ACHN (cell line): ENCODE results near the gene PHF10.
"Not testable (repeated sequence)": the region's sequence is repeated elsewhere in the genome, so short reads cannot be mapped to it uniquely, and the experiment has no call there.

ENCODE experiments used
- DNase-seq: peaks from one replicate; pipeline ENCODE4 v3.0.0-alpha.2; 2015
- in situ Hi-C: cut with HindIII; loops from 2 replicates; pipeline ENCODE4 v1.10.0; 2017; ENCODE audit warnings: low sequenced_read_pairs, low pct_ligation_motif_present, low pct_unique_long_range_greater_than_20kb

PHF10 gene

DNA sequence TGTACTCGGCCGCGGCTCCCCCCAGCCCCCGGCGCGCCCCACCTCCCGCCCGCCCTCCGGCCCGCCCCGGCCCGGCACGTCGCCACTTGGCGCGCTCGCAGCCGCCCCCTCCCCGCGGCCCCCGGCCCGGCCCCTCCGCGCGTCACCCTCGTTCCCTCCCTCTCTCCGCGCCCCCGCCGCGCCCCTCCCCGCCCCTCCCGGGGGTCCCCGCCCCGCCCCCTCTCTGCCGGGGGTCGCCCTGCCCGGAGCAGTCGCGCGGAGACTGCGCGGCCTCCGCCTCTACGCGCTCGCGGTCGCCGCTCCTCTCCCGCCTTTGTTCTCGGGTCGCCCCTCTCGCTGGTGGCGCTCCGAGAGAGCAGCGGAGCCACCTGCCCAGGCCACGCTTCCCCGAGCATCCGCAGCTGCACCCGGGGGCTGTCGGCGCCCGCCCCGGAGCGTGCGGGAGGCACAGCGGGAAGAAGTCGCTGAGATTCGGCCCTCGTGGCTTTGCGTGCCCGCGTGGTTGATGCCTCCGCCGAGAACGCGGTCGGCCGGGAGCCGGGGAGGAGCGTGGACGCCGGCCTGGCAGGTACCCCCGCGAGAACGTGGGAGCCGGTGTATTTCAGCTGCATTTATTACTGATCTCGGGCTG is at the start of gene PHF10:
Gene PHF10 (minus strand): TSS at position 7 of the 631 bp plus-strand sequence. CDS start 569 bp downstream, outside the sequence.
- DNase-seq: peak; percentile 48
- in situ Hi-C loops: no loop called here

DNA sequence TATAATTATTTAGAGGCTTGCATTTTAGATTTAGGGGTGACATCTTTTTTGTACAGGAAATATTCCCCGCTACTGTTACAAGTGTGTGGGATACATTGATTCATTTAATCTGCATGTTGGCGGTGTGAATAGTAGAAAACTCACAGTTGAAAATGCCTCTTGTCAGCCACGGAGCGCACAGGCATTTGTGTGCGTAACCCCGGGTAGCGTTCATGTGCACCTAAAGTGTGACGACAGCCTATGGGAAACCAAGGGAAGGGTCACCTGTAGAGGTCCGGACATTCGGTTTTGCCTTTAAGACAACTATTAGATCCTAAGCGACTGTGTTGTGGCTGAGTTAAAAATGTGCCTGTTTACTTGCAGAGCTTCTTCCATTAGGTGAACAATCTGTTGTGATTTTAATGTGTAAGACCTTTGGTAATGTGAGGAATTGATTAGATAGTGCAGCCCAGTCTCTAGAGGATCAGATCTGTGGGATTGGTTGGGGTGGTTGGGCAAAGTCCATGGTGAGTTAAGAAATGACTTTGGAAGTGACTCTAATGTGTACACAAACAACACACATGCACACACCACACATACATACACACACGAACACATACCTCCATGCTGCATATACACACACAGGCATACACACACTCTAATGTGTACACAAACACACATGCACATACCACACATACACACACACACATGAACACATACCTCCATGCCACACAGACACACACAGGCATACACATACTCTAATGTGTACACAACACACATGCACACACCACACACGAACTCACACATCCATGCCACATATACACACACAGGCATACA is 42.8 kb upstream of the PHF10 start:
- in situ Hi-C loops: no loop called here

DNA sequence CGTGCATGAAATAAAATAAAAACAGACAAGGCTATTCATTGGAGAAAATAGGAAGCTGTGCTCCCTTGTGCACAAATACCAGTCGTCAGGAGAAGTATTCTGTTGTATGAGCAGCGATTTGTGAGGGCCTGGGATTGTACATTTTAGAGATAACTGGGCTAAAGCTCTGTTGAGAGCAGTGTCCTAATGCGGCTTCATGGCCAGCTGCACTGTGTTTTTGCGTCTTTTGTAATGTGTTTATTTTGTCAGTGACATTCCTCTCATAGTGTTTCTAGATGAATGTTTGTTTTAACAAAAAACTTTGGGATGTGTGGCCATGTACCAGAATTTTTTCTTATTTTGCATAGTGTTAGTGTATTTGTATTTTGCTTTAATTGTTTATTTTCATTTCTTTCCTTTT is 41.9 kb upstream of the PHF10 start:
- DNase-seq: no peak
- in situ Hi-C loops: no loop called here

More for the DNA sequence above, 42.8 kb upstream of the PHF10 start:
- no peak for DNase-seq

DNA sequence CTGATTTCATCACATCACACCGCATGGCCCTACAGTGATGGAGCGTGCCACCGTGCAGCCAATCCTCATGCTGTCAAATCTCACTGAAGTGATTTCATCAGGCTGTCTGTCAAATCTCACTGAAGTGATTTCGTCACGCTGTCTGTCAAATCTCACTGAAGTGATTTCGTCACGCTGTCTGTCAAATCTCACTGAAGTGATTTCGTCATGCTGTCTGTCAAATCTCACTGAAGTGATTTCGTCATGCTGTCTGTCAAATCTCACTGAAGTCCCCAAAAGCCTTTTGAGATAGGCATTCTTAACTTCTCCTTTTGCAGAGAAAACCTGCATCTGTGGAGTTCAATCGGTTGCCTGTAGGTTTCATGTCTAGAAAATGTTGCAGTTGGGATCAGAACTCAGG is 41.5 kb upstream of the PHF10 start:
- DNase-seq, in situ Hi-C loops: not testable (repeated sequence)

DNA sequence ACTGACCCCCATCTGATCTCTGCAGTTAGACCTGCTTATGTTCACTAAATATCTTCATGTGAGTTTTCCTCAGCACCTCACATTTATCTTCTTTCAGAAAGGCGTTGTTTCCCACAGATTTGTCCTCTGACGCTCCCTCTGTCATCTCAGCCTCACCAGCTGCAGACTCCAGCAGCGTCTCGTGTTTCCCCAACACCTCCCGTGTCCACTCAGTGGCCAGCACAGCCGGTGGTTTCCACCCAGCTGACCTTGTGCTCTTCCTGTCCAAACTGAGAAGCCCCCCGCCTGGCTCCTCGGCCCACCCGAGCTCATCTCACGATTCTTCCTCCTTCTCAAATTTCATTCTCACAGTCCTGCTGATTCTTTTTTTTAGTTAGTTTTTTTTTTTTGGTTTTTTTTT is 39.6 kb upstream of the PHF10 start:
- in situ Hi-C loops: no loop called here
- DNase-seq: no peak

DNA sequence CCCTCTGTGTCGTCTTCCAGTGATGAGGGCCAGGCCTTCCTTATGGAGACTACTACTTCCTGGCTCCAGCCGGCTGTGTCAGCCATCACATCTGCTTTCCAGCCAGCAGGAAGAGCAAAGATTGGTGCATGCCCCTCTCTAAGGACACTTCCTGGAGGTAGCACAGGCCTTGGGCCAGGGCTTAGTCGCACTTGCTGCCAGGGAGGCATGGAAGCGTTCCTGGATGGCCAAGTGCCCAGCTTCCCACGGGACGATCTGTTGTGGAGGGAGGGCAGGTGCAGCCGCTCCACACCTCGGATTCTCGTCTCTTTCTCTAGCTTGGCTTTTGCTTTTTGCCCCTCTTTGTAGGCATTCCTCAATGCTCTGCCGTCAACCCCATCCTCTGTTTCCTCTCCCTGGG is 39.0 kb upstream of the PHF10 start:
- no peak for DNase-seq
- in situ Hi-C loops: no loop called here

DNA sequence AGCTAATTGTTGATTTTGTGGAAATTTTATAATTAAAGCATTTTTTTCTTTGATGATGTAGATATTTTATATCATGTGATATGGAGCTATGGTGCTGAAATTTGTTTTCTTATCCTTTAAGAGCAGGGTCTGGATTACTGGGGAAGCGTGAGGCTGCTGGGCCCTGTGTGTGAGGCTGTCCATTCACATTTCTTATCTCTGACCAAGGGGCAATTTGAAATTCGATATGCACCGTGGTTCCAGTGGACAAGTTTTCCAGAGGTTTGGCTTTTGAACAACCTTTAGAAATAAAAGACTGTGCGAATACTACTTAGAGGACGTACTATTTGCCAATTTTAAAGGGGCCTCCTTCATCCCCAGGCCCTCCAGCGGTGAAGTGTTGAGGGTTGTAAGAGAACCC is 30.9 kb upstream of the PHF10 start:
- in situ Hi-C loops: no loop called here
- DNase-seq: no peak

DNA sequence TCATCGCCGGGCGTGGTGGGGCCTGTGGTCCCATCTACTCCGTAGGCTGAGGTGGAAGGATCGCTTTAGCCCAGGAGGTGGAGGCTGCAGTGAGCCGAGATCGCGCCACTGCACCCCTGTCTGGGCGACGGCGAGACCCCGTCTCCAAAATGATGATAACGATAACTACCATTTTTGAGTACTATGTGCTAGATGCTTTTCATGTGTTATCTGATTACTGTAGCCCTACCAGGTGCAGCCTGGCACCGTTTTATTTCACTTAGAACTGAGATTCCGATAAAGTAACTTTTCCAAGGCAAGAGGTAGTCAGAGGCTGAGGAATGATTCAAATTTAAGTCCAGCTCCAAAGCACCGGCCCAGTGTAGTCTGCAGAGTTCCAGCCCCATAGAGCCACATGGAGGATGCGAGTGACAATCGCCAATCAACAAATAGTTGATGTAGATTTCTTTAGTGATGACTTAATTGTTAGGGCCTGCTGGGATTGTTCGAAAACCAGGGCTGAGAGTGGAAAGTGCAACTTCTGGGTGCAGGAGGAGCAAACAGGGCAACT is 27.8 kb upstream of the PHF10 start:
- in situ Hi-C loops: no loop called here

DNA sequence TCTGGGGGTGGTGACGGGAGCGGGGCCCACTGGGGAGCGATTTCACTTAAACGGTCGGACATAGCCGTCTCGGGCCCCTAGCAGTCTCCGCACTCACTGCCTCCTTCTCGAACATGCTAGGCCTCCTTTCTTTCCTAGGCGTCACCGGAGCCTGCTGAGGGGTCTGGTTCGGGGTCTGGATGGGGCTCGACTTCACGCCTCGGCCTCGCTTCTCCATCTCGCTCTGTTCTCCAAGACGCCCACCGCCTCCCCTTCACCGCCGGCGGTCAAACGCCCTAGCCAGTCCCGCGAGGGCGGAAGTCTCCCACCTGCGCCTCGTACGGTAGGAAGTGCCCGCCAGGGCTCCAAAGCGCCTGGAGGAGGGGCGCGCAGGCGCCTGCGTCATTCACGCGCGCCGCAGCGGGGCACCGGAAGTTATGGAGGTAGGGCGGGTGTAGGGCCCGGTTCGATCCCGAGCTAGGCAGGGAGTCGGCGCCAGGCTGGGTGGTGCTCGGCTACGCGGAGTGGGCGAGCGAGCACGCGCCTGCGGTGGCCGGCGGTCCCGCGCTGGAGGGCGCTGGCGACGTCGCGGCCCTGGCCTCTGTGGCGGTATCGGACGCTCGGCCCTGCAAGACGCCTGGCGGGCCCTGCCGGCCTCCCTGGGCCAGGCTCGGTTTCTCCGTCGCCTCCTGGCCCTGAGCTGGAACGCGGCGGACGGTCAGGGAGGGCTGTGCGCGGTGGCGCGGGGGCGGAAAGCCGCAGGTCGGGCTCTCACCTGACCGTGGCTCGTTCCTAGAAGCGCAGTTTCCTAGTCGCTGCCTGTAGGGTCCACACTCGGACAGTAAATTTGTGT is 27.2 kb upstream of the PHF10 start, which contains the start of the genes DYNLT2 and ERMARD:
Gene DYNLT2 (minus strand): TSS at position 331 of the 832 bp plus-strand sequence. CDS start 114 bp downstream, at position 217.
Gene ERMARD (plus strand): TSS at position 381 of the 832 bp plus-strand sequence. CDS start 36 bp downstream, at position 417.
- DNase-seq: peak; percentile 93
- in situ Hi-C loops: no loop called here

More for the DNA sequence above, 27.8 kb upstream of the PHF10 start:
- peak; percentile 3 for DNase-seq

DNA sequence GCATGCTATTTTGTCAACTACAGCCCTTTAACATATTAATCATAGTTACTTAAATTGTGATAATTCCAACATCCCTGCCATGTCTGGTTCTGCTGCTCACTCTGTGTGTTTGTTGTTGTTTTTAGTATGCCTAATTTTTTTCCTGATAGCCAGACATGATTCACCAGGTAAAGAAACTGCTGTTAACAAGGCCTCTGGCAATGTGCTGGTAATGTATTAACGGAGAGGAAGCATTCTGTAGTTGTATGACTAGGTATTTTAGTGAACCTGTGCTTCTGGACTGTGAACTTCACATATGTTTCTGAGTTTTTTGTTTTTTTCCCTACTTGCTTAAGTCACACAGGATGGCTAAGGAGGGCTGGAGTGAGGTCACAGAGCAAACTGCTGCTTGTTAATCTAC is 22.3 kb upstream of the PHF10 start:
- in situ Hi-C loops: no loop called here
- no peak for DNase-seq

DNA sequence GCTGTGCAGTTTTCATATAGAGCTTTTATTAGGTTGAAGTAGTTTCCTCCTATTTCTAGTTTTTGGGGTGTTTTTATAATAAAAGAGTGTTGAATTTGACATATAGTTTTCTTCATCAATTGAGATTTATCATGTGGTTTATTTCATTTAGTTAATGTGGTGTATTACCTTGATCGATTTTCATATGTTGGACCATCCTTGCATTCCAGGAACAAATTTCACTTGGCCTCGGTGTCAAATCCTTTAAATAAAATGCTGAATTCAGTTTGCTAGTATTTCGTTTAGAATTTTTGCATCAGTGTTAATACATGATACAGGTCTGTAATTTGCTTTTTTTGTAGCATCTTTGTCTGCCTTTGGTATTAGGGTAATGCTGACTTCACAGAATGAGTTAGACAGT is 21.1 kb upstream of the PHF10 start:
- in situ Hi-C loops: no loop called here
- DNase-seq: no peak

DNA sequence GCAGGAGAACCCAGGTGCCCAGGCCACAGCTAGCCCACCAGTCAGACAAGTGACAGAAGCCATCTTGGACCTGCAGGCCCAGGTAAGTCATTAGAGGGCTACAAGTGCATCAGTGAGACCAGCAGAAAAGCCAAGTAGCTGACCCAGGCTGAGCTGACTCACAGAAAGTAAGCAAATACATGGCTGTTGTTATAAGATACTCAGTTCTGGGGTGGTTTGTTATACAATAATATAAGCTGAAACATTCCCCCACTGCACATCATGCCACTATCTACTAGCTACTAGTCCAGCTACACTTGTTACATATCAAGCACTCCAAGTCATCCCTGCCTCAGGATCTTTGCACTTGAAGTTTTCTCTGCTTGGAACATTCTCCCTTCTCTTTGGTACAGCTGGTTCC is 17.0 kb upstream of the PHF10 start:
- DNase-seq: no peak
- in situ Hi-C loops: no loop called here

DNA sequence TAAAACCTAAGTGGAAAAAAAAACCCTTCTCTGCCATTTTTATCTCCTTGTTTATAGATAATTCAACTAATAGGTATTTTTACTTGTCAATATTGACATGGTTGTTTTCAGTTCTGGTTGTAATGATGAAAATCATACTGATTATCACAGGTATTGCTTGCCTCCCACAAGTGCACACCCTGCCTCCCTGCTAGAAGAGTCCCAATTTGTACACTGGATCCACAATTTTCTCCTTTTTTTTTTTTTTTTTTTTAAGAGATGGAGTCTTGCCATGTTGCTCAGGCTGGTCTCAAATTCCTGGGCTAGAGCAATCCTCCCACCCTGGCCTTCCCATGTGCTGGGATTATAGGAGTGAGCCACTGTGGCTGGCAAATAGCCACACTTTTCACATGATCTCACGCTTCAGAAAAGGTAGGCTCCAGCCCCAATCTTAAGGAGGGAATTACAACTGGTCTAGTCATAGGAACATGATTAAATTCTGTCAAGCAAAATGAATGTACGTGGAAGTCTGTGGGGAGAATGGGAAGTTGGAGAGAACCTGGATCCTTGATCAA is 14.8 kb upstream of the PHF10 start:
- no peak for DNase-seq
- in situ Hi-C loops: no loop called here

DNA sequence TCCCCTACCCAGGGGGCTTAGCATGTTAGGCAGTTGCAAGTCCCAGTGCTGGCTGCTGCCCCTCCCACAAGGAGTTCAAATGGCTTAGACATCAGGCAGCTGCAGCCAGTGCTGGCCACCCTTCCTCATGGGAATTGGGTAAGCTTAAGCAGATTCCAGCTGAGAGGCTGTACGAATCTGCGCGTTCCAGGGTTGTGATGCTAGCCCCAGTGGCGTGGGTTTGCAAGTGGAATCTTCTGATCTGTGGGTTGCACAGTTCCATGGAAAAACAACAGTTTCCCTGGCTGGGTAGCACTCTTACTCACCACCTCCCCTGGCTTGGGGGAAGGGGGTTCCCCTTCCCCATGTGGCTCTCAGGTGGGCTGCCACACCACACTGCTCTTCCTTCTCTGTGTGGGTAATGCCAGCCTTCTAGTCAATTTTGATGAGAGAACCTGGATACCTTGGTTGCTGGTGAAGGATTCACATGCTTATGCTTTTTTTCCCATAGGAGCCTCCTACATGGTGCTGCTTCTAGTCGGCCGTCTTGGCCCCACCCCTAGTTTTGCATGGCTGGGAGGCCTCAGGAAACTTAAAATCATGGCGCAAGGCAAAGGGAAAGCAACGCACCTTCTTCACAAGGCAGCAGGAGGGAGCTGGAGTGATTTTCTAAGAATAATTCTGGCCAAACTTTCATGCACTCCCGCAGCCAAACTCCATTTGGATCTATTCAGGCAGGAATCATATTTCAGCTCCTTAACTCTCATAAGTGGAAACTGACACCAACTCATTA is 14.1 kb upstream of the PHF10 start:
- in situ Hi-C loops: no loop called here
- DNase-seq: no peak

DNA sequence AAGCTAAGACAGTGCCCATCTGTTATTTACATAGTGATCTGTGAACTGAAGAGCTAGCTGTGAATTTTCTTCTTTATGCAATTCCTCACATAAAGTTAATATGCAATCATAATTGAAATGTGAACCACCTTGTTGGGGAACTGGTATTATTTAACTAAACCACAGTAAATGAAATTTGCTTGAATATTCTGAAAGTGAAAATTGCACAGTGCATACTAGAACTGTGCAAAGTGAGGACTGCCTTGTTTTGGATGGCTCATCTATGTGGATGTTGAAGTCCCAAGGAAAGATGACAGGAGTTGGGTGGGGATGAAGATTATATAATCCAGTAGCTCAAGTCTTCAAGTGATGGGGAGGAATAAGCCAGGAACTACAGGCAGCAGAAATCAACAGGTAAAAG is 5.7 kb upstream of the PHF10 start:
- in situ Hi-C loops: no loop called here
- DNase-seq: no peak

DNA sequence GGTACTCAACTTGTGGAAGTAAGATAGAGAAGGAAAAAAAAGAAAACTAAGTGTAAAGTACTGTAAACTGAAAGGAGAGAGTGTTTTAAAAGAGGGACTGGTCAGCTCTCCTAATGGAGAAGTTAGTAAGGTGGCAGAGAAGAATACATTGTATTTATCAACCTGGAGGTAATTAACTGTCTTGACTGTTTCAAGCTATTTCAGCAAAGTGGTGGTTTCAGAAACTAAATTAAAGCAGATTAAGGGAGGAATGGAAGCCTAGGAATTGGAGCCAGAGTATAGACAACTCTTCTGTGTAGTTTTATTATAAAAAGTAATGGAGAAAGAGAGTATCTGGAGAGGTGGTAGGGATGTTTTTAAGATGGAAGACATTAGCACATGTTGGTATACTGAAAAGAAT is 2.7 kb upstream of the PHF10 start:
- in situ Hi-C loops: no loop called here
- DNase-seq: no peak

DNA sequence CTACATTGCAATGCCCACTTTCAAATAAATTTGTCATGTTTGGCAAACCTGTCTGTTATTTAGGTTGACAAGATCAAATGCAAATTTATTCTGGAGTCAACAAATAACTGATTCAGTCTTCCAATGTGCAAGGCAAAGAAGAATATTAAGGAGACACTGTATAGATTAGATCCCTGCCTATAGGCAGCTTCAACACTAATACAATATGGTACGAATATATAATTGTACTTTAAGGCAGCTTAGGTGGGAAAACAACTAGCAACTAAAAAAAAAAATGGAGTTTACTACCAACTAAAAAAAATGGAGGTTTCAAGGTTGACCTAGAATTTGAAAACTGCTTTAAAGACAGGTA is 1.7 kb upstream of the PHF10 start:
- DNase-seq: no peak
- in situ Hi-C loops: no loop called here
